B cell (primary cell): ENCODE measurements around the gene SLC66A1.

Source experiments
- CTCF ChIP-seq: fragments of 200-600 bp; IDR thresholded peaks from one replicate; pipeline ENCODE4 v1.8.0; 2022; ENCODE audit warnings: antibody characterized with exemption, mild to moderate bottlenecking
- EZH2 ChIP-seq: IDR thresholded peaks from 2 replicates; pipeline ENCODE4 v1.6.1; 2012; ENCODE audit warnings: borderline replicate concordance, low read depth, mild to moderate bottlenecking, moderate library complexity, low read length; ENCODE audit not compliant: insufficient read depth, poor library complexity, severe bottlenecking

- no peak for TF ChIP-seq CTCF
- TF ChIP-seq EZH2: no peak
Measured at GRCh38 chr1:19324665-19324990, 12.5 kb downstream of the SLC66A1 start.
